Cardiac septum (tissue), 1 donor: ENCODE results near the gene AGA. TPM values are rescaled to one million over a fixed set of nuclear protein-coding genes. Genes with fewer than 3 reads are reported as not detected.
A peak's percentile ranks its signal among the peaks of the same experiment; 100 is the strongest.

Experiments
- DNase-seq: peaks from one replicate; pipeline ENCODE4 v3.0.0-alpha.2; 2020; ENCODE audit warnings: low spot score
- intact Hi-C: fragments of 100-400 bp; cut with DNase I; formaldehyde crosslinking; loops from one replicate; pipeline ENCODE4 v1.14.0; 2022
- long read RNA-seq: library from polyadenylated mRNA; unstranded; transcript quantifications from one replicate; pipeline ENCODE4 v2.0.0, GENCODE V29; 2021
- total RNA-seq: library from RNA; stranded (reverse); fragmentation: NEBNext Ultra II Directional; extraction: Animal tissue kit (Norgen Biotek cat#: 25700); gene quantifications from one replicate; pipeline ENCODE4 v1.2.1, GENCODE V29; 2021
- donor health status: DM: no; HTN: no; CAD: no.

Gene AGA
- 6.1 TPM for total RNA-seq
- long read RNA-seq, partial matches to known transcripts = 1 of 9 reads
- long read RNA-seq, other reads (novel, unspliced or antisense) = 4 of 9 reads

- peak; percentile 97 for DNase-seq
- intact Hi-C loops = no loop called here
These were observed at the start of gene AGA for GRCh38 chr4:177441803-177442622. TSS of gene AGA (minus strand) at chr4:177442437. CDS start at chr4:177442375, 62 bp downstream.

- no peak for DNase-seq
These were observed 49.8 kb upstream of the AGA start for GRCh38 chr4:177492022-177492421.

GRCh38 chr4:177490769-177491168 lies 48.5 kb upstream of the AGA start:
- intact Hi-C loops = no loop called here

More at GRCh38 chr4:177492022-177492421, 49.8 kb upstream of the AGA start:
- intact Hi-C loops = no loop called here

GRCh38 chr4:177489471-177490246 lies 47.4 kb upstream of the AGA start:
- no peak for DNase-seq
- intact Hi-C loops = no loop called here

More at GRCh38 chr4:177490769-177491168, 48.5 kb upstream of the AGA start:
- no peak for DNase-seq

- DNase-seq = no peak
- intact Hi-C loops = no loop called here
These were observed 45.7 kb upstream of the AGA start for GRCh38 chr4:177487977-177488376.

GRCh38 chr4:177485528-177485927 lies 43.3 kb upstream of the AGA start:
- no peak for DNase-seq
- intact Hi-C loops = no loop called here

GRCh38 chr4:177484613-177485021 lies 42.4 kb upstream of the AGA start:
- intact Hi-C loops = no loop called here
- DNase-seq = no peak

GRCh38 chr4:177483760-177484159 lies 41.5 kb upstream of the AGA start:
- intact Hi-C loops = no loop called here
- no peak for DNase-seq

GRCh38 chr4:177483271-177483670 lies 41.0 kb upstream of the AGA start:
- no peak for DNase-seq
- intact Hi-C loops = no loop called here

GRCh38 chr4:177482367-177482766 lies 40.1 kb upstream of the AGA start:
- intact Hi-C loops = no loop called here
- DNase-seq = no peak

GRCh38 chr4:177480795-177481194 lies 38.6 kb upstream of the AGA start:
- no peak for DNase-seq
- intact Hi-C loops = no loop called here

GRCh38 chr4:177479063-177479462 lies 36.8 kb upstream of the AGA start:
- intact Hi-C loops = no loop called here
- no peak for DNase-seq

GRCh38 chr4:177478496-177478895 lies 36.3 kb upstream of the AGA start:
- no peak for DNase-seq
- intact Hi-C loops = no loop called here

GRCh38 chr4:177473991-177474390 lies 31.8 kb upstream of the AGA start:
- no peak for DNase-seq
- intact Hi-C loops = no loop called here

GRCh38 chr4:177464026-177464425 lies 21.8 kb upstream of the AGA start:
- intact Hi-C loops = no loop called here
- no peak for DNase-seq

- intact Hi-C loops = no loop called here
- no peak for DNase-seq
These were observed 19.4 kb upstream of the AGA start for GRCh38 chr4:177461606-177462005.

- intact Hi-C loops = no loop called here
- no peak for DNase-seq
These were observed 18.2 kb upstream of the AGA start for GRCh38 chr4:177460460-177460859.

- DNase-seq = no peak
- intact Hi-C loops = no loop called here
These were observed 13.3 kb upstream of the AGA start for GRCh38 chr4:177455561-177455970.

- DNase-seq = no peak
- intact Hi-C loops = no loop called here
These were observed 10.9 kb upstream of the AGA start for GRCh38 chr4:177453116-177453515.

GRCh38 chr4:177451108-177451500 lies 8.9 kb upstream of the AGA start:
- intact Hi-C loops = no loop called here

More at GRCh38 chr4:177451108-177451500, 8.9 kb upstream of the AGA start:
- no peak for DNase-seq
